ENCODE data around the gene ARL15.

DNA sequence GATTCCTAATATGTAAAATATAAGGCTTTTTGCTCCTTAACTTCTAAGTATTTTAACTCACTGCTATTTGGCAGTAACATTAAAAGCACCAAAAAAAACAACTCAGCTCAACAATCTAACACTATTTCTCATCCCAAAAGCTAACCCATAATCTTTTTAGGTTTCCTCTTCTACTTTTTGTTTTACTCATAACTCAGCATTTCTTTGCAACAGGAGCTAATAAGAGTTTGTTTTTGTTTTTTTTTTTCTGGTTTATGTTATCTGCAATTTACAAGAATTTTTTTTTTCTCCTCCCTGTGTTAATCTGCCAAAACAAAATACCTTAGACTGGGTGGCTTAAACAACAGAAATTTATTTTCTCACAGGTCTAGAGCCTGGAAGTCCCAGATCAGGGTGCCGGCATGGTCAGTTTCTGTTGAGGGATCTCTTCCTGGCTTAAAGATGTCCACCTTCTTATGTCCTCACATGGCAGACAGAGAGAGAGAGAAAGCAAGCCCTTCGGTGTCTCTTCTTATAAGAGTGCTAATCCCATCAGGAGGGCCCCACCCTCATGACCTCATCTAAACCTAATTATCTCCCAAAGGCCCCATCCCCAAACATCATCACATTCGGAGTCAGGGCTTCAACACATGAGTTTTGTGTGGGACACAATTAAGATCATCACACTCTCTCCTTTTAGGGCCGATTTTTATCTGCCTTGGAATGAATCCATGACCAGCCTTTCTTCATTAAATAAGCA, 31.2 kb downstream of the ARL15 start:
- TF ChIP-seq MAX (IDR thresholded peaks at IDR 0.05) = no peak
- TF ChIP-seq EZH2 (IDR thresholded peaks at IDR 0.05; ENCODE audit: low read depth, low read length, severe bottlenecking) = no peak
- TF ChIP-seq SIX5 (IDR thresholded peaks at IDR 0.05; ENCODE audit: low read depth, low read length) = no peak
- TF ChIP-seq, protein P1, sequence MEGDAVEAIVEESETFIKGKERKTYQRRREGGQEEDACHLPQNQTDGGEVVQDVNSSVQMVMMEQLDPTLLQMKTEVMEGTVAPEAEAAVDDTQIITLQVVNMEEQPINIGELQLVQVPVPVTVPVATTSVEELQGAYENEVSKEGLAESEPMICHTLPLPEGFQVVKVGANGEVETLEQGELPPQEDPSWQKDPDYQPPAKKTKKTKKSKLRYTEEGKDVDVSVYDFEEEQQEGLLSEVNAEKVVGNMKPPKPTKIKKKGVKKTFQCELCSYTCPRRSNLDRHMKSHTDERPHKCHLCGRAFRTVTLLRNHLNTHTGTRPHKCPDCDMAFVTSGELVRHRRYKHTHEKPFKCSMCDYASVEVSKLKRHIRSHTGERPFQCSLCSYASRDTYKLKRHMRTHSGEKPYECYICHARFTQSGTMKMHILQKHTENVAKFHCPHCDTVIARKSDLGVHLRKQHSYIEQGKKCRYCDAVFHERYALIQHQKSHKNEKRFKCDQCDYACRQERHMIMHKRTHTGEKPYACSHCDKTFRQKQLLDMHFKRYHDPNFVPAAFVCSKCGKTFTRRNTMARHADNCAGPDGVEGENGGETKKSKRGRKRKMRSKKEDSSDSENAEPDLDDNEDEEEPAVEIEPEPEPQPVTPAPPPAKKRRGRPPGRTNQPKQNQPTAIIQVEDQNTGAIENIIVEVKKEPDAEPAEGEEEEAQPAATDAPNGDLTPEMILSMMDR (IDR thresholded peaks at IDR 0.05; ENCODE audit: control extremely low read depth in 1 of 3, insufficient read depth in 1 of 3, low read depth in 1 of 3, low read length in 3 of 3) = no peak

Measured in H1 (cell line).